H1 (cell line): ENCODE data around the gene RNF141. TPM values are rescaled to one million over a fixed set of nuclear protein-coding genes. Genes with fewer than 3 reads are reported as not detected.

ENCODE experiments used
- CEBPB ChIP-seq: IDR thresholded peaks from 2 replicates; pipeline ENCODE4 v1.6.1; 2012; ENCODE audit warnings: low read depth, low read length
- E2F6 ChIP-seq: IDR thresholded peaks from 2 replicates; pipeline ENCODE4 v1.6.1; 2012; ENCODE audit warnings: inconsistent platforms
- SIRT6 ChIP-seq: IDR thresholded peaks from one replicate; pipeline ENCODE4 v1.7.1; 2012; ENCODE audit warnings: low read length, inconsistent platforms
- SRF ChIP-seq: IDR thresholded peaks from 2 replicates; pipeline ENCODE4 v1.6.1; 2011; ENCODE audit warnings: mild to moderate bottlenecking, low read depth, low read length, moderate library complexity
- YY1 ChIP-seq: IDR thresholded peaks from 2 replicates; pipeline ENCODE4 v1.6.1; 2011; ENCODE audit warnings: low read depth, mild to moderate bottlenecking, low read length
- polyA plus RNA-seq, 7 experiments: library from polyadenylated mRNA; depleted of rRNA in 3 of 7; stranded (reverse) in 5 of 7; unstranded in 2 of 7; fragments of >200 nt in 5 of 7; fragments of 200-250 nt in 2 of 7; gene quantifications; 1 replicate in 5 of 7; 2 replicates in 1 of 7; 4 replicates in 1 of 7; pipeline versions ENCODE4 v1.2.1 to v1.2.3, GENCODE V29; 2011 to 2013; ENCODE audit warnings: missing spikeins in 2 of 7, mixed read lengths in 2 of 7
- total RNA-seq: library from RNA; stranded (reverse); fragmentation: NEBNext Ultra II Directional; extraction: Animal tissue kit (Norgen Biotek cat#: 25700); gene quantifications from 2 replicates; pipeline ENCODE4 v1.2.1, GENCODE V29; 2021

RNF141 gene
- total and polyA plus RNA-seq, 2 of the 8 experiments (the other 6 are each of a cell fraction or from before 2014, with no cell fraction given), result 8.5 to 22.8 TPM

GRCh38 chr11:10572533-10572932 lies 31.5 kb upstream of the RNF141 start (continued):
- TF ChIP-seq YY1, result no peak
- no peak for TF ChIP-seq CEBPB
- TF ChIP-seq SIRT6, result no peak
- no peak for TF ChIP-seq SRF
- no peak for TF ChIP-seq E2F6
